Occipital lobe (tissue), 2 donors: ENCODE measurements around the gene PRKCE. TPM values are rescaled to one million over a fixed set of nuclear protein-coding genes. Genes with fewer than 3 reads are reported as not detected.
A peak's percentile ranks its signal among the peaks of the same experiment; 100 is the strongest.
"Not testable (repeated sequence)": the region's sequence is repeated elsewhere in the genome, so short reads cannot be mapped to it uniquely, and the experiment has no call there.

Source experiments
- DNase-seq: peaks from one replicate; lab custom pipeline; 2025; lab: John Stamatoyannopoulos, UW
- total RNA-seq: library from RNA; depleted of rRNA; stranded (reverse); fragments of >200 nt; gene quantifications from one replicate; pipeline ENCODE4 v1.2.3, GENCODE V29; 2014

PRKCE gene
- total RNA-seq, 1 donor from 2014 or later, result 62.2 TPM

DNA sequence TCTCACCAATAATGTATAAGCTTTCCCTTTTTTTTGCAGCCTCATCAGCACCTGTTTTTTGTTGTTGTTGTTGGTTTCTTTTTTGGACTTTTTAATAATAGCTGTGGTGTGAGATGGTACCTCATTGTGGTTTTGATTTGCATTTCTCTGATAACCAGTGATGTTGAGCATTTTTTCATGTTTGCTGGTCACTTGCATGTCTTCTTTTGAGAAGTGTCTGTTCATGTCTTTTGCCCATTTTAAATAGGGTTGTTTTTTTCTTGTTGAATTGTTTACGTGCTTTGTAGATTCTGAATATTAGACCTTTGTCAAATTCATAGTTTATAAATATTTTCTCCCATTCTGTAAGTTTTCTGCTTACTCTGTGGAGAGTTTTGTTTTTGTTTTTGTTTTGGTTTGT, 557.3 kb downstream of the PRKCE start:
- DNase-seq, result no peak

DNA sequence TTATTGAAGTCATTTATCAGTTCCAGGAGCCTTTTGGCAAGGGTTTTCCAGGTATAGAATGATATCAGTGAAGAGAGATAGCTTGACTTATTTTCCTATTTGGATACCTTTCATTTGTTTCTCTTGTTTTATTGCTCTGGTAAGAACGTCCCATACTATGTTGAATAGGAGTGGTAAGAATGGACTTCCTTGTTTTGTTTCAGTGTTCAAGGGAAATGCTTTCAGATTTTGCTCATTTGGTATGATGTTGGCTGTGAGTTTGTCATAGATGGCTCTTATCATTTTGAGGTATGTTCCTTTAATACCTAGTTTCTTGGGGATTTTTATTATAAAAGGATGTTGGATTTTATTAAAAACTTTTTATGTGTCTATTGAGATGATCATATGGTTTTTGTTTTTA, 558.6 kb downstream of the PRKCE start:
- no peak for DNase-seq

GRCh38 chr2:46211461-46211860, 560.0 kb downstream of the PRKCE start:
- no peak for DNase-seq

DNA sequence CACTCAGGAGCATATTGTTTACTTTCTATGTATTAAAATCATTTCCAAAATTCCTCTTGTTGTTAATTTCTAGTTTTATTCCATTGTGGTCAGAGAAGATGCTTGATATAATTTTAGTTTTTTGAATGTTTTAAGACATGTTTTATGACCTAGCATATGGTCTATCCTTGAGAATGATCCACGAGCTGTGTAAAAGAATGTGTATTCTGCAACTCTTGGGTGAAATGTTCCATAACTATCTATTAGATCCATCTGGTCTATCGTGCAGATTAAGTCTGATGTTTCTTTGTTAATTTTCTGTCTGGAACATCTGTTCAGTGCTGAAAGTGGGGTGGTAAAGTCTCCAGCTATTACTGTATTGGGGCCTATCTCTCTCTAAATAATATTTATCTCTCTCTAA, 562.4 kb downstream of the PRKCE start:
- no peak for DNase-seq

GRCh38 chr2:46216213-46216612, 564.7 kb downstream of the PRKCE start:
- no peak for DNase-seq

DNA sequence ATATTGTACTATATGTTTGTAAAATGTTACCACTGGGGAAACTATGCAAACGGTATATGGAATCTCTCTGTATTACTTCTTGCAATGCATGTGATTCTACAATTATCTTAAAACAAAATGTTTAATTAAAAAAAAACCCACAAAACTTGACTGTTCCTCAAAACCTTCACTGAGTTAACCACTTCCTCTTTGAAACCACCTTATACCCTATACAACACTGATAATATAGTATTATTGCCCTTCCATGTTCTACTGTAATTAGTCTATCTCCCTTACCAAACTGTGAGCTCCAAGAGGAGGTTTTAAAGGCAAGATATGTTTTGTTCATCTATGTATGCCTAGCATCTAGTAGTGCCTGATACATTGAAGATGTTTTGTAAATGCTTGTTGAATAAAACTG, 572.0 kb downstream of the PRKCE start:
- not testable (repeated sequence) for DNase-seq

GRCh38 chr2:46225150-46225625, 573.7 kb downstream of the PRKCE start:
- DNase-seq, result no peak

DNA sequence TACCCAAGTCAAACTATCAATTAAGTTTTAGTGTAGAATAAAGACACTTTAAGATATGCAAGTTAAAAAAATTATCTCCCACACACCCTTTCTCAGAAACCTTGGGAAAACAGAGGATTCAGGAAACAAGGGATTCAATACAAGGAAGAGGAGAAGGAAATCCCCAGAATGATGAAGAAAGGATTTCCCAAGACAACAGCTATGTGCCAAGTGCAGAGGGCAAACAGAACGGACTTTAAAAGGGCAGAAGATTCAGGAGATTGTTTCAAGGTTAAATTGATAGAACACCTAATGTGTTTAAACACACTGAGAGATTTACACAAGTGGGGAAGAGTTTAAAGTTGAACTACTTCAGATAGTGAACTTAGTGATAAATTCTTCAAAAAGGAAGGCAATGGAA, 574.3 kb downstream of the PRKCE start:
- DNase-seq, result no peak

DNA sequence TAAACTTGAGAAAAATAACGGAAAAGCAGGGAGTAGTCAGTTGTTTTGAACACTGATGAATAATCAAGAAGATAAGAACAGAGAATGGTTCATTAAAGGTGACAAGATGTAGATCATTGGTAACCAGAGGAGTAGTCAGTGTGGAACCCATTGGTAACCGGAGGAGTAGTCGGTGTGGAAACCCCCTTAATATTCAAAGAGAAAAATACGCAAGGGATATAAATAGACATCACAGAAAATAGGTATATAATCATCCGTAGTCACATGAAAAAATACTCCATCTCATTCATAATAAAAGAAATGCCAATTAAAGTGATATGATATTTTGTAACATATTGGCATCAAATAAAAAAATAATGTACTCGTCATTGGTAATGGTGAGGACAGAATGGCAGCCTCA, 575.1 kb downstream of the PRKCE start:
- no peak for DNase-seq

DNA sequence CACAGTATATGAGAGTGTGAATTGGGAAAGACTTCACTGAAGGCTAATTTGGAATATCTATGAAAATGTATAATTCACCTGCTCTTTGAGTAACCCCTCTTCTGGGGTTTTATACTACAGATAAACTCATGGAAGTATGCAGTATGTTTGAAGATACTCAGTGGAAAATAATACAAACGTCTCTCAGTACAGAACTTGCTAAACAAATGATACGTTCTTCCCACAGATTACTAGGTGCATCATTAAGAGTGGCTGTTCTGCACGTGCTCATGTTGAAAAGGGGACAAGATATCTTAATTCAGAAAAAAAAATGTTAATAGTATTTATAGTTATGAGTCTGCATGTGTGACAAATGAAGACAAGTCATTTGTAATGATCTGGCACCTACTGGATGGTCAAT, 575.5 kb downstream of the PRKCE start:
- DNase-seq, result no peak

- no peak for DNase-seq
These were observed 576.3 kb downstream of the PRKCE start for GRCh38 chr2:46227674-46228289.

DNA sequence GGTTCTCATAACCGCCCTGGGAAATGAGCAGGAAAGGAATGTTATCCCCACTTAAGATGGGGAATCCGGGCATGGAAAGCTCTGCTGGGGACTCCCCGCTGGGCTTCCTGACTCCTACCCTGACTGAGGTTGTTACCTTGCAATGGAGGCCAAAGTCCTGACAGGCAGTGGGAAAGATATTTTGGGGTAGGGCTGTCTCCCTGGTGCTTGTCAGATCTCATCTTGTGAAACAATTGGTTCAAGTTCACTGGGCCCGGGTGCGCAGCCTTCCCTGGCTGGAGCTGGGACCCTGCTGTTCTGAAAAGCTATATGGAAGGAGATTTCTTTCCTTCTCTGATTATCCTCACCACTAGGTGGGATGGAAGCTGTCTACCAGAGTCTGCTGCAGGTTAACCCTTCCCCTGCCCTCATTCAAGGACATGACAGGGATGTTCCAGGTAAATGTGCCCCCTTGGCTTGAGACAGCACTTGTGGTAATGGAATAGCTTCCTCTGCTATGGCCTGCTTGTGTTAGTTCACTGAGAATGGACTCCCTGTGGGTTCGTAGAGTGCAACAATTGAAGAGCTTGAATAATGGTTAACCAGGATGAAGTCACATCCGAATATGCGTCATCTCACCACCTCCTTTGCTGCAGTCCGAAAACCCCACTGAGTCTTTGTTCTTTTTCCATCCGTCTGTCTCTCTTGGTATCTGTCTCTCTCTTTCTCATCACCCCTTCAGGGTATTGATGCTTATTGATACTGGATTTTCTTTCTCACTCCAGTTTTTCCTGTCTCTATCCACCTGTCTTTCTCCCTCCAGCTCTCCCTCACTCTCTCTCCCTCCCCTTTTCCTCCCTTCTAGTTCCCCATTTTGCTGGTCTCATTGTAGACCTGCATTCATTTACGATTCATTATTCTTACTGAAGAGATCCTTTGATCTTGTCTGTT, 577.9 kb downstream of the PRKCE start:
- no peak for DNase-seq

DNA sequence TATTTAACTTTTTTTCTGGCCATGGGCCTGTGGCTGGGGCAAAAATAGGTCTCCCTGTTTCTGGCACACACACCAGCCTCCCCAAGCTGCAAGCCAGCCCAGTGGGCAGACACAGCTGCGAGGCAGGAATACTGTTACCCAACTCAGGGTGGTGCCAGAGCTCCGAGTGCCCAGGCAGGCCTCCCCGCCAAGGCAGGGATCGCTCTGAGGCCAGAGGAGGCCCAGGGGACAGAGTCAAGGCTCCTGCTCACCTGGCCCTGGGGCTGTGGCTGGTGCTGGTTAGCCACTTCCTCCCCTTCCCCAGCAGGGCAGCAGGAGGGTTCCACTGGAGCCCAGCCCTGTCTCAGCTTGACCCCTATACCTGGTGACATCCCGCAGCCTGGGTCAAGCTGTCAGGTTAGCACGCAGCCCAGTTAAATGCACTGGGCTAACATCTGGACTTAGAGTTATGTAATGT, 578.7 kb downstream of the PRKCE start:
- no peak for DNase-seq

DNA sequence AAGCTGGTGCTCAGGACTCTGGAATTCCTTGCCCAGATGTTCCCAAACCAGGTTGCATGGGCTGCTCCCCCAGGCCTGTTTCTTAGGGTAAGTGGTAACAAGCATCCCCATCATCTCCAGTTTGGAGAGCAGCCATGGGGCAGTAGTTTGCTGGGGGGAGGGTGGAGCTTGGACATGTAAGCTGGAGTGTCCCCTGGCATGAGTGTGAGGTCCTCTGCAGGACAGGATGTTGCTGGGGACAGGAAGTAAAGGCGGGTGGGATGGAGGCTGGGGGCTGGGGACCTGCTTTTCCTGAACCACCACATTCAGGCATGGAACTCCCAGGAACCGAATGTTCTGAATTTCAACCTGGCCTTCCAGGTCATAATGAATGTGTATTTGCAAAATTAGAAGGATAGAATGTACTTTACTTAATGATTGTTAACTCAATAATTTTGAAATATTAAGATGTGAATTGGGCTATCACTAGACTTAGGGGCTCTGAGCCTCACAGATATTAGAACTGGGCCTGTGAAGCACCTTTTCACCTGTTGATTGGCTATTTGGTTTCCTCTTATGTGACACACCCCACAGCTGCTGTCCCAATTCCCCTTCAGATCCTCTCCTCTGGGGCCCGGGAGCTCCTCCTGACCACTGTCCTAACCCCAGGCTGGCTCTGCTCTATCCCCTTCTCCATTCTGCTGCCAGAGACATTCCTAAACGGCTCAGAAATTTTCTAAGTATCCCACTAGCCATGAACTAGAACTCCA, 579.4 kb downstream of the PRKCE start:
- no peak for DNase-seq

DNA sequence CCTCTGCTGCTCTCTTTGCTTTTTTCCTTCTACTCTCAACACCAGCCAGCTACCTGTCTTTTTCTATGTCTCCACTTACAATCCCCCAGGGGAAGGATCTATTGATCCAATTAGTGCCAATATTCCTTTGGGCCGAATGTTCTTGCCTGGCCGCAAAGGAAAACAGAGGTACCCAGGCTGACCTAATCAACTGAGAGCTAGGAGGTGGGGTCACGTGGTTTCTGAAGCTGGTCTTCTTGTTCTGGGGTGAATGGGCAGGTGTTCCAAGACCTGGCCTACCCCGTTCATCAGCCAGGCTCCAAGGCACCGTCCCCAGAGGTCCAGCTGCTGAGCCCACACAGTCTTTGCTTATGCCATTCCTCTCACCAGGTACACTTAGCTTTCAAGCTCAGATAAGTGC, 580.2 kb downstream of the PRKCE start:
- DNase-seq, result no peak

DNA sequence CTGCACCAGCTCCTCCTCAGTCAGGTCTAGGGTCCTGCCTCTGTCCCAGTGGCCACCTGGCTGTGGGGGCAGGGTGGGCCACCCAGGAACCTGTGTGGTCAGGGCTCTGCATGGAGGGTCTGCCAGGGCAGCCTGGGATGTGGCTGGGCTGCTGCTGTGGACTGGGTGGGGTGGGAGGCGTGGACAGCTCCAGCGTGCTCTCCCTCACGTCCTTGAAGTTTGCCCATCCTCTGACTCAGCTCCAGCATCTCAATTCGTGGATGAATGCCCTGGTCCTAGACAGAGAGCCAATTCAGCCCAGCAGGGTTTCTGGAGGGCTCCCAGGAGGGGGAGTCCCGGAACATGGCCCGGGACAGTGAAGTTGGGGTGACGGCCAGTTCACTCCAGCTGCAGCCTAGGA, 581.4 kb downstream of the PRKCE start:
- DNase-seq, result peak; percentile 16

DNA sequence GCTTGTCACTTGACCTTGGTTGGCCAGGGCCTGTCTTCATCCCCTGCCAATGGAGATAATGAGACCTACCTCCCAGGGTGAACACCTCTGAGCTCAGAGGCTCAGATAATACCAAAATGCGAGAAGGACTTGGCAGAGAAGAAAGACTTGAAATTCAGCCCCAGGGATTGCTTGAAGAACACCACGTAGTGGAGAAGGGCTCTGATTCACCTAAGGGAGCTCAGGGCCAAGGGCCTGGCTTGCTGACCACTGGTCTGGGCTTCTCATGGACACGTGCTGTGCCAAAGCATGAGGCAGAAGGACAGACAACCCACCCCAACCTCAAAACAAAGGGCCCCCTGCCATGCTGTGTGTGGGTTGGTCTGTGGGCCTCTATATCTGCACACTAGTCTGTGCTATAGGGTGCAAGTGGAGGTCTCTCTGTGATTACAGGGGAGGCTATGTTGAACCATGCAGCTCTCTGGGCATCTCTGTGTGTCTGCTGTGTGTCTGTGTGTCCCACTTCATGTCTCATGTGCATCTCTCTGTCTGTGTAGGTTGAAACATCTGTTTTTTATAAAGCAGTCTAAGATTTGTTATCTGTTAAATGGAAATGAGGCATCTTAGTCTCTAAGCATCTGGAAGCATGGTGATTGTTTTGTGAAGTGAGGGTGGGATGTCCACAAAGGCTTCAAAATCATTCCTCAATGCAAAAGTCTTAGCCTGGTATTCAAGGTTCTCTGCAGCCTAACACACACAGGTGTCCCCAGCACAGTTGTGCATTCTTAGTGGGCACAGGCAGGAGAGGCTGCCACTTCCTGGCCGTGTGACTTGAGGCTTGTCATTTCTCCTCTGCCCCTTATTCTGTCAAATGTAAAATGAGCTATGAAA, 584.8 kb downstream of the PRKCE start:
- no peak for DNase-seq

- DNase-seq, result no peak
These were observed 585.7 kb downstream of the PRKCE start for GRCh38 chr2:46236876-46237859.
